ENCODE measurements around the gene CLEC16A.

The CLEC16A gene

DNA sequence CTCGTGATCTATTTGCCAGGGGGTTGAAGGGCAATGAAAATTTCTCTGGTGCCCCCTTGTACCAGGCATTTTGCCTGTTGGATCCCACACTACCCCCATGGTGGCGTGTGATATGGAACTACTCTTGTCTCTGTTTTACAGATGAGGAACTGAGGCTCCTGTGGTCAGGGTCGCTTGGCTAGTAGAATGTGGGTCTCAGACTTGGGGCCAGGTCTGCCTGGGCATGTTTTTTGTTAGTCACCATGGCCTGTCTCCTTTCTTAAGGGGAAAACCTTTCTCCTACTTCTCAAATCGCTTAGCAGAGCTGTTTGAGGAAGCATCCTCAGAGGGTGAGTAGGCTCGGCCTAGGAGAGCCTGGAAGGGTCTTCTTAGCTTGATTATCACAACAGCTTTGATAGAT is 51.2 kb downstream of the CLEC16A start:
- no peak for DNase-seq

GRCh38 chr16:10997485-10997884 is 53.1 kb downstream of the CLEC16A start:
- no peak for DNase-seq

DNA sequence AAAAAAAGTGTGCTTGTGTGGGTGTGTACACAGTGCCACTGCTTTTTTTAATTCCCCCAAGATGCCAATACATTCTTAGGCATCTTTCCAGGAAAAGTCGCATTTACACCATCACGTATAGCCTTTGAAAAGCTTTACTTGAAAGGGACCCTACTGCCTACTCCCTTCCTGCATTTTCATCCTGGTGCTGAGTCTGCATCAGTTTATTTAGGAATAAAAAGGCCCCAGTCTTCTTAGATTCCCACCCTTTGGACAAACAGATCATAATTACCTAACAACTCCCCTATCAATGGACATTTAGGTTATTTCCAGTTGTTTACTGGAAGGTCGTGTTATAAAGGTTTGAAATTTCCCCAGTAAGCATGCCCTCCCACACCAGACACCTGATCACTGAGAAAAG is 54.9 kb downstream of the CLEC16A start:
- DNase-seq: no peak

- no peak for DNase-seq
These were observed 57.2 kb downstream of the CLEC16A start for GRCh38 chr16:11001611-11002010.

GRCh38 chr16:11003141-11003540 is 58.8 kb downstream of the CLEC16A start:
- DNase-seq: no peak

DNA sequence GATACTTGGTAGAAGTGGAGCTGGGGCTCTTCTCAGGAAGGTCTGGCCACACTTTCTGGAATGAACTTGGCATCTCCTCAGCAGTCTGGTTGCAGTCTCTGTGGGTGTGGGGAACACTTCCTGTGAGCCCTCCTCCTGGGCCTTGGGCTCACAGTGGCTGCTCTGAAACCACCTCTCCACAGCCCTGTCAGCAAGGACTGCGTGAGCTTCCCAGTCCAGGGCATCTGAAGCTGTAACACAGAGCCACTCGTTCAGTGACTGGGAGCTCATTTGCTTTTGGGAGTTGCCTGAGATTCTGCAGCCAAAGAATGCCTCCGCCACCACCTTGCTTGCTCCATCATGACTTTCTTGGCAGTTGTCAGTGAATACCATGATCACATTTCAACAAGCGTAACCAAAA is 60.0 kb downstream of the CLEC16A start:
- DNase-seq: no peak

DNA sequence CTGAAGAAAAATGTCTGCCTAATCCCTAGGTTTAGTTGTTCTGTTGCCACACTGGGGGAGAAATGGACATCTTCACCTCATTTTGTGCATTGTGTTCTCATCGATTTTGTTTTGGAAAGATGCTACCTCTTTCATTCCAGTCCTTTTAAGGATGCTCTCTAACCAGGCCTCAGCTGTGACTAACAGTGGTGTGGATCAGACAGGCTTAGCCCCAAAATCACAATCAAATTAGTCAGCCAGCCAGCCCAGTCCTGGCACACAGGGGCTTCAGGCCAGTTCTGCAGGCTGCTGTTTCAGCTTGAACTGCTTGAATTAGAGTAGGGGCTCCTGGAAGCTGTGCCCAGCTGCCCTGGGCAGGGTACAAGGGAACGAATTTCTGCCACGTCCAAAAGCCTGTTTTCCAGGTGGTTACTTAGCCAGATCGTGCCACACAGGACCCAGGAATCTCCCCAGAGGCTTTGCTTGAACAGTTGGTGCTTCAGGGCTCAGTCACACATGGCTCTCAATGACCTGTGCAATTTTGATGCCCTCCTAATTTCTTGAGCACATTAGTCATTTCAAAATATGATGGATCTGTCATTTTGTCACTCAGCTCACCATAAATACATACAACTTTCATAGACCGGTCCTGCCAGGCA is 60.7 kb downstream of the CLEC16A start:
- DNase-seq: no peak

GRCh38 chr16:11005611-11005975 is 61.2 kb downstream of the CLEC16A start:
- DNase-seq: no peak

GRCh38 chr16:11006656-11007055 is 62.3 kb downstream of the CLEC16A start:
- no peak for DNase-seq

GRCh38 chr16:11007714-11008280 is 63.4 kb downstream of the CLEC16A start:
- no peak for DNase-seq

GRCh38 chr16:11009027-11009755 is 64.8 kb downstream of the CLEC16A start:
- DNase-seq: no peak

GRCh38 chr16:11010575-11011221 is 66.3 kb downstream of the CLEC16A start:
- no peak for DNase-seq

DNA sequence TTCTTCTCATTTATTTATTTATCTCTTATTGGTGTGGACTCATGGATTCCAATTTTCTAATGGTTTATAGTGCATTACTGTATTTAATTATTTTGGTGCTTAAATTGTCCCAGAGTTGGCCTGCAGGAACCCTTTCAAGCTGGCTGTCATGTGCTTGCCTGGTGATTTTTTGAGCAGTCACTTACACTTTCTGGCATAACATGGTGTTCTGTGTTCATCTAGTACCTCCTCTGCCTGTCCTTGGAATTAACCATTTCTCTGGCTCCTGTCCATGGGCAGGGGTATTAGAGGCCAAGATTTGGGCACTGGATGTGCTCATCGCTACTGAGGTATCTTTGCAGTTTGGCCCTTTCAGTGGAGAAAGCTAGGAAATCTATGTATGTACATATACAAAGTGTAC is 67.0 kb downstream of the CLEC16A start:
- DNase-seq: no peak

DNA sequence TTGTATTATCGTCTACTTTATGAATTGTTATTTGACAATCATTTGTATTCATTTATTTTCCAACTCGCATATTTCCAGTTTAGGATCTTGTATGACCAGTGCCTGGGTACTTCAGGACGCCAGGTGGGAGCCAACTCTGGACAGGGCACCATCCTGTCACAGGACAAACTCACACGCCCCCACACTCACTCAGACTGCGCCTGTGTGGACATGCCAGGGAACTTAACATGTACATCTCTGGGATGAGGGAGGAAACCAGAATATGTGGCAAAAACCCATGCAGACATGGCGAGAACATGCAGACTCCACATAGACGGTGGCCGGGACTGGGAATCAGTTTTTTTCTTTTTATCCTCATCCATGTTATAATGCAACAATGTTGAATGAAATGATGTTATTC is 68.5 kb downstream of the CLEC16A start:
- DNase-seq: no peak

- DNase-seq: no peak
These were observed 69.8 kb downstream of the CLEC16A start for GRCh38 chr16:11014136-11014535.

GRCh38 chr16:11015076-11015475 is 70.7 kb downstream of the CLEC16A start:
- DNase-seq: no peak

DNA sequence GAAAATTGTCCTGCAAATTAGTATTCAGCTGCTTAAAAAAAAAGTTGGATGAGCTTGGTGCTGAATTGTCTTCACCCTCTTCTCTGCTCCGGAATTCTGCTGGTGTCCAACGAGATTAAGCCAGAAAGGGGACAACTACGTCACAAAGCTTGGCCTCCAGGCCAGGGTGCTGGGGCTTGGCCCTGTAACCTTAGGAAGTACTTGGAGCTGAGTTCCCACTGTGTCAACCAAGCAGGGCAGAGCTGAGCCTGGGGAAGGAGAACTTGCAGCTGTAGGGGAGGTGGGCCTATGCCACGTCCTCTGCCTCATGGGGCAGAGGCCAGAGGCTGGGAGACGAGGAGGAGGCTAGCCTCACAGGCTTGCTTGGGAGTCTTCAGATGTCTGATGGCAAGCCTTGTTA is 71.2 kb downstream of the CLEC16A start:
- DNase-seq: no peak

DNA sequence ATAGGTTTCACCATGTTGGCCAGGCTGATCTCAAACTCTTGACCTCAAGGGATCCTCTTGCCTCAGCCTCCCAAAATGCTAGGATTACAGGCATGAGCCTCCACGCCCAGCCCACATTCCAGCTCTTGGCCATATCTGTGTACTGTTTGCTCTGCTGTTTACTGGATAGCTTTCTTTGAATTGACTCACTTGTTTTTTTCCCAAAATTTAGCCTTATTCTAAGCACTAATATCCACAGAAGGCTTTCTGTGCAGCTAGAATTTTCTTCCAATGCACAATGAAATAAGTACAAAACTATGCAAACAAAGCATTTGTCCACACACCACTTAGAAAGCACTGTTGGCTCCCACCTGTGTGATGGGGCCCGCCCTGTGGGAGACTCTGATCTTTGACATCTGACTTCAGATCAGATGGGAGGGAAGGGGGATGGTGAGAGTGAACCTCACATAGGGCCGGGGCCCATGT is 72.2 kb downstream of the CLEC16A start:
- no peak for DNase-seq

- peak; percentile 4 for DNase-seq
These were observed 72.6 kb downstream of the CLEC16A start for GRCh38 chr16:11016993-11017392.

DNA sequence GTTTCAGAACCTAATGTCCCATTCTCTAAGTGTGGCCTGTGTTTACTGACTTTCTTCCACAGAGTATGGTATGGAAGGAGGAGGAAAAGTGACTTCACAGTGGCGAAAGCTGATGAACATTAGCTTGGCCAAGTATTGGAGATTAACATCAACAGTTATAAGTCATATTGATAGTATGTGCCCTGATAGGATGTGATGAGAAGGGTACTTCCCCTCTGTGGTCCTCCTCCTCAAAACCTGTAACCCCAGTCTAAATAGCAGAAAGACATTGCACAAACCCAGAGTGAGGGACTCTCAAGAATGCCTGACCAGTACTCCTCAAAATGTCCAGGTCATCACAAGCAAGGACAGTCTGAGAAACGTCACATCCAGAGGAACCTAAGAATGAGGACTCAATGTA is 73.1 kb downstream of the CLEC16A start:
- no peak for DNase-seq

DNA sequence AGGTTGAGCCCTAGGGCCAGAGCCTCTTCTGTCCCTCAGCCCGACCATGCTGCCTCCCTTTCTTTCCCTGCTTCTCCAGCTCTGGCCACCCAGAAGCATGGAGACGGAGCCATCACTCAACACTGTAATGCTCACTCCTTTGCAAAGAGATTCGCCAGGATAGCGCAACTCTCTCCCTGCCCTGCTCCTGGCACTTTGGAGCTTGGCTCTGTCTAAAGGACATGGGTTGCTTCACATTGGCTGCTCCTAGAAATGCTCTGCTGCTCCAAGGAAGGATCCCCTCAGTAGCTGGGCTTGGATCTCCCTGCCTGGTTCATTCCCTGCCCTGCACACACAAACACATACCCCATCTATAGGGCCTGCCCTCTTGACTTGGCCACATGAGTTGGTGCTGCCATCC is 76.0 kb downstream of the CLEC16A start:
- no peak for DNase-seq

DNA sequence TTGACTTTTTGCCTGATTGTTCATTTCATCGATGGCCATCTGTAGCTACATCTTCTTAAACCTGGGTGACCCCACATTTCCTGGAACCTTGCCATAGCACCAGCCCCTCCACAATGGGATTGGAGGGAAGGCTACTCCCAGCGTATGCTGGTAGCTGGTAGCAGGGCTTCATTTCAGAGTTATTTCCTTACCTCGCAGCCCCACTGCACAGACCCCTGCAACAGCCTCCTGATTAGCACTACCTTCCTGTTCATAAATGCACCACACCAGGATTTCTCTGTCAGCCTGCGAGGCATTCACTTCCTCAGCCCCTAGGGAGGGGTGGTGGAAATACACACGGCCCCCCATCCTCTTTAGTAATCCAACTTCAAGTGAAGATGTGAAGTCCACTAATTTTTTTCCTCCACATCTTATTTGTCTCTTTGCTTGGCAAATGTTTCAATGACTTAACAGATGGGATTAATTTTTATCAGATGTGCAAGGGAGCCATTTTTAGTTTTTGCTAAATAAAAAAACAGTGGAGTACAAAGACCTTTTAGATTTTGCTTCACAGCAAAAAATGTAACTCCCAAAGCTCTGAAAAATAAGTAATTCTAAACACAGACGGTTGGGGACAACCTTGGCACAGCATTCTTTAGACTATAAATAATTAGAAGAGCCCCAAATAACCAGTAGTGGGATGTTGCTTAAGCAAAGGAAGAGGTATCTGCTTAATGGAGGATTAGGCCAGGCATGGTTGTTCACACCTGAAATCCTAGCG is 76.6 kb downstream of the CLEC16A start:
- no peak for DNase-seq

DNA sequence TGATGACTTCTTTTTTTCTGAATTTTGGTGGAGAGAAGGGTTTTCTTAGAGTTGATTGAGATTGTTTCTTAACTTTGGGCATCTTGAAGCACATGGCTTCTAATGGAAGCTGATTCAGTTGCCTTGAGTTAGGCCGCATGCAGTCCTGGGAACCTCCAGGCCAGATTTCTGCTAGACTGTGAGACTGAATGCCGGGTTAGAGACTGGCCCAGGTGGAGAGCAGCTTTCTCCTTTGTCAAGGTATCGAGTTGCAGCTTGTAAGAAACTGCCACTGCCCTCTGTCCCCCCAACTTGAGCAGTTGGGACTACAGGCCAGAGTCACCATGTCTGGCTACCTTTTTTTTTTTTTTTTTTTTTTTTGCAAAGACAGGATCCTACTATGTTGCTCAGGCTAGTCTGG is 77.6 kb downstream of the CLEC16A start:
- no peak for DNase-seq
